Measurements from ENCODE around the gene HACD2.

DNA sequence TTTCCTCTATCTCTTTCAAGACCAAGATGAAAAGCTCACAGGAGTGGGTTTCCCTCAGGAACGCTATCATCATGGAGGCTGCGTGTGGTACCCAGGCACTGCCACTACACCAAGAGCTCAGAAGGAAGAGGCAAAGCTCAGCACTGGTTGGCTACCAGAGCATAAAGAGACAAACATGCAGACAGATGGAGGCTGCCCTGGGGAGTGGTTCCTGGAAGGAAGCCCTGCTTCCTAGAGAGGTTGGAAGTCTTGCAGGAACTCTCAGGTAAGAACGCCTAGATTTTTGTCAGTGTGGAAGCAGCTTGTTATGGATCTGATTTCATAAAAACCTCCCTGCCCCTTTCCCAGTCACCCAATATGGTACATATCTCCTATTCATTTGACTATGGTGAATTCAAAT is 86.1 kb downstream of the HACD2 start:
- TF ChIP-seq, protein P1, sequence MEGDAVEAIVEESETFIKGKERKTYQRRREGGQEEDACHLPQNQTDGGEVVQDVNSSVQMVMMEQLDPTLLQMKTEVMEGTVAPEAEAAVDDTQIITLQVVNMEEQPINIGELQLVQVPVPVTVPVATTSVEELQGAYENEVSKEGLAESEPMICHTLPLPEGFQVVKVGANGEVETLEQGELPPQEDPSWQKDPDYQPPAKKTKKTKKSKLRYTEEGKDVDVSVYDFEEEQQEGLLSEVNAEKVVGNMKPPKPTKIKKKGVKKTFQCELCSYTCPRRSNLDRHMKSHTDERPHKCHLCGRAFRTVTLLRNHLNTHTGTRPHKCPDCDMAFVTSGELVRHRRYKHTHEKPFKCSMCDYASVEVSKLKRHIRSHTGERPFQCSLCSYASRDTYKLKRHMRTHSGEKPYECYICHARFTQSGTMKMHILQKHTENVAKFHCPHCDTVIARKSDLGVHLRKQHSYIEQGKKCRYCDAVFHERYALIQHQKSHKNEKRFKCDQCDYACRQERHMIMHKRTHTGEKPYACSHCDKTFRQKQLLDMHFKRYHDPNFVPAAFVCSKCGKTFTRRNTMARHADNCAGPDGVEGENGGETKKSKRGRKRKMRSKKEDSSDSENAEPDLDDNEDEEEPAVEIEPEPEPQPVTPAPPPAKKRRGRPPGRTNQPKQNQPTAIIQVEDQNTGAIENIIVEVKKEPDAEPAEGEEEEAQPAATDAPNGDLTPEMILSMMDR (conservative IDR thresholded peaks at IDR 0.05 in 1 of 2, IDR thresholded peaks at IDR 0.05 in 1 of 2; ENCODE audit: extremely low read depth in 1 of 2, insufficient read depth in 1 of 2, low read depth in 1 of 2, low read length in 2 of 2) = no peak
- no peak for TF ChIP-seq EZH2 (IDR thresholded peaks at IDR 0.05; ENCODE audit: borderline replicate concordance, low read length)
